ENCODE results near the gene DMXL2.

Gene DMXL2

DNA sequence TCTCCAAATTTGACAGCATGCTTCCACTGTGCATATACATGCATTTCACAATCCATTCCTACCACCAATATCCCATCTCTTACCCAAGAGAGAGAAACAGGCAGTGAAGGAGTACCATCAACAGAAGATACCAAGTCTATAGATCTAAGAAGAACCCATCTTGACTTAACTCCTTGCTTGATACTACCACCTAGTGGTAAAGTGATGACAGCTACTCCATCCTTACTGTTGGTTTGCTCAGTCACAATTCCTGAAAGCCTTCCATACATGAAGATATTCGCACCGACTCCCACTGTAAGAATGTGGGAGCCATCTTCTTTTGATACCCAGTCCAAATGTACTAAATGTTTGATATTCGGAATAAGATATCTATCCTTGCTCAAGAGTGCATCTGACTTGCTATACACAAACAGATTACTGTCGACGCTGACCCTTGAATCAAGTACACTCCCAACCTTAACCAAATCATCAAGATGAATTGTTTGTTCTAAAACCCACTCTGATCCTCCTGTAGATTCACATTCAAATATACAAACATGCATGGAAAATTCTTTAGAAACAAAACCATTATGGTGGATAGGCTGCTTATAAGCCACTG, 123.1 kb downstream of the DMXL2 start:
- Mint-ChIP-seq H3K4me1 (ENCODE audit: low read depth) (no peaks in the 10 kb centered on the region), H3K27me3 (no peaks in the 10 kb centered on the region), H3K9me3 (ENCODE audit: low read depth) (no peaks in the 10 kb centered on the region), H3K4me3 (no peak overlapping the region), H3K36me3 (peaks cover 4% of the 10 kb centered on the region), H3K27ac (no peak overlapping the region)

GRCh38 chr15:51497806-51498205, 124.8 kb downstream of the DMXL2 start:
- Mint-ChIP-seq H3K4me3 (no peak overlapping the region), H3K27ac (no peak overlapping the region), H3K27me3 (no peaks in the 10 kb centered on the region), H3K9me3 (ENCODE audit: low read depth) (no peaks in the 10 kb centered on the region), H3K36me3 (peaks cover 4% of the 10 kb centered on the region), H3K4me1 (ENCODE audit: low read depth) (no peaks in the 10 kb centered on the region)

DNA sequence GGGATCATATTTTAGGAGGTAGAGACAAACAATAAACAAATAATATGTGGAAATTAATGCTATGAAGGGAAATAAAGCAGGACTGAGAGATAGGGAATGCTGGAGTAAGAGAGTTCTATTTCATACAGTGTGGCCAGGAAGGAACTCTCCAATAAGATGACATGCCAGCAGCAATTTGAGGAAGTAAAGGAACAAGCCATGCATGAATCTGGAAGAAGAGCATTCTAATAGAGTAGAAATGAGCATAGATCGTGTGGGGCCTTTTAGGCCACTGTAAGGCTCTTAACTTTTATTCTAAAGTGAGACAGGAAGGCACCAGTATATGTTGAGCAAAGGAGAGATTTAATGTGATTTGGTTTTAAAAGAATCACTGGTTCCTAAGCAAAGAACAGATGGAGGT, 126.3 kb downstream of the DMXL2 start:
- no peaks in the 10 kb centered on the region for H3K9me3 Mint-ChIP-seq (ENCODE audit: low read depth)
- H3K36me3 Mint-ChIP-seq: peaks cover 6% of the 10 kb centered on the region
- no peaks in the 10 kb centered on the region for H3K27me3 Mint-ChIP-seq
- H3K4me3 Mint-ChIP-seq: no peak overlapping the region
- no peak overlapping the region for H3K27ac Mint-ChIP-seq
- no peaks in the 10 kb centered on the region for H3K4me1 Mint-ChIP-seq (ENCODE audit: low read depth)

DNA sequence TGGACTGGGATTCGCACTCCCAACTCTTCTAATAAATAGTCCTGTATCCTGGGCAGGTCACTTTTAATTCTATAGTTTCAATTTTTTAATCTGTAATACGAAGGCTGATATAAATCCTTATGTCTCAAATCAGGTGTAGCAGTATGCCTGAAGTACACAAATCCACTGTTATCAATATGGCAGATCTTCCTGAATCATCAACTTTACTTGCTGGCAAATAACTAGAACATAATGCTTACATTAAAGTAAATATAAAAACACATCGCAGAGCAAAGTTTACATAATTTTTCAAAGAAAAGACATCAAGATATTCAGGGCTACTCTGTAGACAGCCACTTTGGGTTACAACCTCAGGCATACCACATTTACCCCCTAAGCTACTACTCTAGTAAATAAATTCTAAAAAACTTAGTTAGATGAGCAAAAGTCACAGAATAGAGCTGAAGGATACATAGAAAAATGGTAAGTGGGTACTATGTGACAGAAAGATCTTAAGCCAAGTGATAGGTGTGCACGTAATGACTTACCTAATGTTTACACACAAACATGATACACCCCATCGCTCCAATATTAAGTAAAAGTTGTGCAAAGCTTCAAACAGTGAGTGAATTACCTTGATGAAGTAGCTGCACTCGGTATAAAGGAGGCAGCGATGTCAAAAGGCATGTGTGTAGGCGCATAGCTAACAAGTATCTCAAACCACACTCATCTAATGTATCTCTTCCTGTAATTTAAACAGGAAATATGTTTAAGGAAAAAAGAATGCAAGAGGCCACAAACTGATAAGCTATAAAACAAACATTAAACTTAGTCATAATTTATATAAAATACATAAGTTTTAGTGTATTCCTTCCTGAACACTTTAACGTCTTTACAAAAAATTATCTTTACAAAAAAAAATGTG, 127.9 kb downstream of the DMXL2 start:
- no peak overlapping the region for H3K4me3 Mint-ChIP-seq
- H3K36me3 Mint-ChIP-seq: peaks cover 5% of the 10 kb centered on the region
- no peaks in the 10 kb centered on the region for H3K4me1 Mint-ChIP-seq (ENCODE audit: low read depth)
- H3K9me3 Mint-ChIP-seq (ENCODE audit: low read depth): no peaks in the 10 kb centered on the region
- no peak overlapping the region for H3K27ac Mint-ChIP-seq
- H3K27me3 Mint-ChIP-seq: no peaks in the 10 kb centered on the region

- H3K27me3 Mint-ChIP-seq: no peaks in the 10 kb centered on the region
- H3K4me1 Mint-ChIP-seq (ENCODE audit: low read depth): no peaks in the 10 kb centered on the region
- no peak overlapping the region for H3K4me3 Mint-ChIP-seq
- peaks cover 7% of the 10 kb centered on the region for H3K36me3 Mint-ChIP-seq
- no peak overlapping the region for H3K27ac Mint-ChIP-seq
- no peaks in the 10 kb centered on the region for H3K9me3 Mint-ChIP-seq (ENCODE audit: low read depth)
Measured at GRCh38 chr15:51493892-51494291, 128.7 kb downstream of the DMXL2 start.

DNA sequence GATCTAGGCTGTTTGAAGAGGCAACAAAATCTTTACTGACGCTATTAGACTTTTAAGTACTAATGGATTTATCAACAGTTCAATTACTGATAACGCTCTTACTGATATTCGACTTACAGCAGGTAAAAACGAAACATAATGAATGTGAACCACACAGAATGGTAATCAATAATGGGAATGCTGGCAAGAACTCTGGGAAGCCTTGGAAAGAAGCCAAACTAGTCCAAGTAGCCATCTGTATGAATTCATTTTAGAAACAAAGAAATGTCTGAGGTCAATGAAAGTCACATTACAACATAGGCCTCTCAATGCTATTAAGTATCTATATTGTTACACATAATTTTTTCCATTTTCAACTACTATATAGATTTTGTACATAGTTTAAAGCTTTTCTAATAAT, 130.0 kb downstream of the DMXL2 start:
- H3K4me1 Mint-ChIP-seq (ENCODE audit: low read depth): no peaks in the 10 kb centered on the region
- H3K9me3 Mint-ChIP-seq (ENCODE audit: low read depth): peaks cover 3% of the 10 kb centered on the region
- no peak overlapping the region for H3K4me3 Mint-ChIP-seq
- no peaks in the 10 kb centered on the region for H3K27me3 Mint-ChIP-seq
- no peak overlapping the region for H3K27ac Mint-ChIP-seq
- H3K36me3 Mint-ChIP-seq: peaks cover 17% of the 10 kb centered on the region

GRCh38 chr15:51491941-51492340, 130.6 kb downstream of the DMXL2 start:
- Mint-ChIP-seq H3K4me1 (ENCODE audit: low read depth) (no peaks in the 10 kb centered on the region), H3K36me3 (peaks cover 17% of the 10 kb centered on the region), H3K9me3 (ENCODE audit: low read depth) (peaks cover 3% of the 10 kb centered on the region), H3K4me3 (no peak overlapping the region), H3K27ac (no peak overlapping the region), H3K27me3 (no peaks in the 10 kb centered on the region)

DNA sequence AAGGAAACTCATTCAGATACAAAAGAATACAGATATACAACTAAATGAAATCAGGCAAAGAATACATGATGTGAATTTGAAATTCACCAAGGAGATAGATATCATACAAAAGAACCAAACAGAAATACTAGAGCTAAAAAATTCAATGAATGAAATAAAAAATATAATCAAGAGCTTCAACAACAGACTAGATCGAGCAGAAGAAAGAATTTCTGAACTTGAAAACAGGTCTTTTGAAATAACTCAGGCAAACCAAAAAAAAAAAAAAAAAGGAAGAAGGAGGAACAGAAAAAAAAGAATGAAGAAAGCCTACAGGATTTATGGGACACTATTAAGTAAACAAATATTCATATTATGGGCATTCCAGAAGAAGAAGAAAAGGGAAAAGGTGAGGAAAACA, 137.8 kb downstream of the DMXL2 start:
- H3K4me3 Mint-ChIP-seq: no peak overlapping the region
- H3K9me3 Mint-ChIP-seq (ENCODE audit: low read depth): peaks cover 15% of the 10 kb centered on the region
- no peaks in the 10 kb centered on the region for H3K4me1 Mint-ChIP-seq (ENCODE audit: low read depth)
- H3K27me3 Mint-ChIP-seq: no peaks in the 10 kb centered on the region
- peaks cover 43% of the 10 kb centered on the region for H3K36me3 Mint-ChIP-seq
- no peak overlapping the region for H3K27ac Mint-ChIP-seq

- Mint-ChIP-seq H3K27ac (no peak overlapping the region), H3K4me1 (ENCODE audit: low read depth) (no peaks in the 10 kb centered on the region), H3K9me3 (ENCODE audit: low read depth) (peaks cover 15% of the 10 kb centered on the region), H3K36me3 (peaks cover 41% of the 10 kb centered on the region), H3K27me3 (no peaks in the 10 kb centered on the region), H3K4me3 (no peak overlapping the region)
Measured at GRCh38 chr15:51483985-51484384, 138.6 kb downstream of the DMXL2 start.

GRCh38 chr15:51483520-51483919, 139.1 kb downstream of the DMXL2 start:
- Mint-ChIP-seq H3K9me3 (ENCODE audit: low read depth) (peaks cover 15% of the 10 kb centered on the region), H3K36me3 (peaks cover 36% of the 10 kb centered on the region), H3K4me1 (ENCODE audit: low read depth) (no peaks in the 10 kb centered on the region)

GRCh38 chr15:51475736-51476135, 146.8 kb downstream of the DMXL2 start:
- H3K27me3 Mint-ChIP-seq: no peaks in the 10 kb centered on the region
- H3K9me3 Mint-ChIP-seq (ENCODE audit: low read depth): no peaks in the 10 kb centered on the region
- no peak overlapping the region for H3K4me3 Mint-ChIP-seq
- H3K27ac Mint-ChIP-seq: no peak overlapping the region
- peaks cover 13% of the 10 kb centered on the region for H3K36me3 Mint-ChIP-seq
- H3K4me1 Mint-ChIP-seq (ENCODE audit: low read depth): no peaks in the 10 kb centered on the region

More at GRCh38 chr15:51483520-51483919, 139.1 kb downstream of the DMXL2 start:
- Mint-ChIP-seq H3K27ac (no peak overlapping the region), H3K27me3 (no peaks in the 10 kb centered on the region), H3K4me3 (no peak overlapping the region)

- Mint-ChIP-seq H3K27me3 (no peaks in the 10 kb centered on the region), H3K27ac (no peak overlapping the region), H3K36me3 (peaks cover 1% of the 10 kb centered on the region), H3K4me1 (ENCODE audit: low read depth) (no peaks in the 10 kb centered on the region), H3K4me3 (no peak overlapping the region), H3K9me3 (ENCODE audit: low read depth) (no peaks in the 10 kb centered on the region)
Measured at GRCh38 chr15:51470512-51470911, 152.1 kb downstream of the DMXL2 start.

- Mint-ChIP-seq H3K4me3 (no peak overlapping the region), H3K36me3 (peaks cover 22% of the 10 kb centered on the region), H3K27me3 (no peaks in the 10 kb centered on the region), H3K4me1 (ENCODE audit: low read depth) (no peaks in the 10 kb centered on the region), H3K27ac (no peak overlapping the region), H3K9me3 (ENCODE audit: low read depth) (no peaks in the 10 kb centered on the region)
Measured at GRCh38 chr15:51460796-51461195, 161.8 kb downstream of the DMXL2 start.

DNA sequence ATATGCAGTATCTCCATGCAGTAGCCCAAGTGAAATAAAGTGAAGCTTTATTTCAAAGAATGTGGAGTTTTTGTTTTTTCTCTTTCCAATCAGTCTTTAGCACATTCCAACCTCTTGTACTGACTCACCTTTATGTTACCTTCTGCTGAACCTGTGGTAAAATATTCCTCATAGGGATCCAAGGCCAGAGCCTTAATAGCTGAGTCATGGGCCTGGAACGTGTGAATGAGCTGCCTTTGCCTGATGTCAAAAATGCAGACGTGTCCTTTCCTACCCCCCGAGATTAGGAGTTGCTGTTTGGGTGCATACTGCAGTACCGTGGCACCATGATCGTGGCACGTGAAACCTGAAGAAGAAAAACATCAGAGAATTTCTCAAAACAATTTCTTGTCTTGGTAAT, 172.6 kb downstream of the DMXL2 start:
- Mint-ChIP-seq H3K9me3 (ENCODE audit: low read depth) (no peaks in the 10 kb centered on the region), H3K27ac (no peak overlapping the region), H3K36me3 (peaks cover 17% of the 10 kb centered on the region), H3K4me1 (ENCODE audit: low read depth) (no peaks in the 10 kb centered on the region), H3K27me3 (no peaks in the 10 kb centered on the region), H3K4me3 (no peak overlapping the region)

GRCh38 chr15:51448622-51449399, 173.8 kb downstream of the DMXL2 start:
- no peak overlapping the region for H3K27ac Mint-ChIP-seq
- H3K4me3 Mint-ChIP-seq: no peak overlapping the region
- no peaks in the 10 kb centered on the region for H3K9me3 Mint-ChIP-seq (ENCODE audit: low read depth)
- no peaks in the 10 kb centered on the region for H3K4me1 Mint-ChIP-seq (ENCODE audit: low read depth)
- H3K36me3 Mint-ChIP-seq: peaks cover 16% of the 10 kb centered on the region
- H3K27me3 Mint-ChIP-seq: no peaks in the 10 kb centered on the region

All from activated naive CD8-positive, alpha-beta T cell (primary cell).